Ascending aorta (tissue), 2 donors: ENCODE results near the gene MCUR1. TPM values are rescaled to one million over a fixed set of nuclear protein-coding genes. Genes with fewer than 3 reads are reported as not detected.

Source experiments
- DNase-seq, 2 donors: peaks; one replicate each; pipeline ENCODE4 v3.0.0-alpha.2; 2019; ENCODE audit warnings: low spot score in 2 of 2
- H3K27ac ChIP-seq, 2 donors: fragments of 200-600 bp; sonication (generic); one replicate each; pipeline ENCODE4 v1.5.1; 2016 to 2017; ENCODE audit warnings: mild to moderate bottlenecking in 1 of 2
- H3K27me3 ChIP-seq: fragments of 200-600 bp; sonication (generic); one replicate; pipeline ENCODE4 v1.5.1; 2017
- H3K36me3 ChIP-seq, 2 donors: fragments of 200-600 bp; sonication (generic); one replicate each; pipeline ENCODE4 v1.5.1; 2016
- H3K4me1 ChIP-seq, 2 donors: fragments of 200-600 bp; sonication (generic); one replicate each; pipeline ENCODE4 v1.5.1; 2016 to 2017; ENCODE audit warnings: mild to moderate bottlenecking in 1 of 2
- H3K4me3 ChIP-seq, 2 donors: fragments of 200-600 bp; sonication (generic); one replicate each; pipeline ENCODE4 v1.5.1; 2016 to 2017; ENCODE audit warnings: mild to moderate bottlenecking in 1 of 2
- H3K9me3 ChIP-seq, 2 donors: fragments of 200-600 bp; sonication (generic); one replicate each; pipeline ENCODE4 v1.5.1; 2016
- intact Hi-C: fragments of 100-400 bp; cut with DNase I; formaldehyde crosslinking; loops from one replicate; pipeline ENCODE4 v1.15.1; 2023
- total RNA-seq: library from RNA; depleted of rRNA; stranded (reverse); fragments of >200 nt; gene quantifications from one replicate; pipeline ENCODE4 v1.1.0, GENCODE V29; 2016
- TF ChIP-seq, protein P1 (sequence below), 3 experiments: fragments of 200-600 bp in 2 of 3; fragments of 450-650 bp in 1 of 3; sonication (generic) in 2 of 3; IDR thresholded peaks; one replicate each; pipeline ENCODE4 v1.5.1; 2016 to 2019; ENCODE audit warnings: antibody characterized with exemption in 3 of 3, mild to moderate bottlenecking in 1 of 3, moderate library complexity in 1 of 3

The MCUR1 gene
- total RNA-seq, 1 donor from 2014 or later, result 2.8 TPM

DNA sequence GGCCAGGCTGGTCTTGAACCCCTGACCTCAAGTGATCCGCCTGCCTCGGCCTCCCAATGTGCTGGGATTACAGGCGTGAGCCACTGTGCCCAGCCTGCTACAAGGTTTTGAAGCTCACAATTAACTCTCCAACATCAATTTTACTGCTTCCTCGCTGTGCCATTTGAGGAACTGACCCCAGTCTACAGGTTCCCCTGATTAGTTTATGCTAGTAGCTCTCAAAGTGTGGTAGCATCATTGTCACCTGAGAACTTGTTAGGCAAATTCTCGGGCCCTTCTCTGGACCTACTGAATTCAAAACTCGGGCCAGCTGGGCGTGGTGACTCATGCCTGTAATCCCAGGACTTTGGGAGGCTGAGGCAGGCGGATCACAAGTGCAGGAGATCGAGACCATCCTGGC, 49.4 kb downstream of the MCUR1 start:
- DNase-seq, result no peak
- Histone ChIP-seq H3K27me3 (no peaks in the 10 kb centered on the region), H3K36me3 (no peaks in the 10 kb centered on the region), H3K4me3 (no peak overlapping the region), H3K27ac (no peak overlapping the region), H3K9me3 (no peaks in the 10 kb centered on the region), H3K4me1 (peaks cover 9 to 45% of the 10 kb centered on the region in 2 donors)
- intact Hi-C loops, result loop anchor here (5.0 to 10.0 kb wide), 2 partner anchors 123 to 350 kb away; no protein-coding TSS in a partner anchor
- TF ChIP-seq, protein P1, sequence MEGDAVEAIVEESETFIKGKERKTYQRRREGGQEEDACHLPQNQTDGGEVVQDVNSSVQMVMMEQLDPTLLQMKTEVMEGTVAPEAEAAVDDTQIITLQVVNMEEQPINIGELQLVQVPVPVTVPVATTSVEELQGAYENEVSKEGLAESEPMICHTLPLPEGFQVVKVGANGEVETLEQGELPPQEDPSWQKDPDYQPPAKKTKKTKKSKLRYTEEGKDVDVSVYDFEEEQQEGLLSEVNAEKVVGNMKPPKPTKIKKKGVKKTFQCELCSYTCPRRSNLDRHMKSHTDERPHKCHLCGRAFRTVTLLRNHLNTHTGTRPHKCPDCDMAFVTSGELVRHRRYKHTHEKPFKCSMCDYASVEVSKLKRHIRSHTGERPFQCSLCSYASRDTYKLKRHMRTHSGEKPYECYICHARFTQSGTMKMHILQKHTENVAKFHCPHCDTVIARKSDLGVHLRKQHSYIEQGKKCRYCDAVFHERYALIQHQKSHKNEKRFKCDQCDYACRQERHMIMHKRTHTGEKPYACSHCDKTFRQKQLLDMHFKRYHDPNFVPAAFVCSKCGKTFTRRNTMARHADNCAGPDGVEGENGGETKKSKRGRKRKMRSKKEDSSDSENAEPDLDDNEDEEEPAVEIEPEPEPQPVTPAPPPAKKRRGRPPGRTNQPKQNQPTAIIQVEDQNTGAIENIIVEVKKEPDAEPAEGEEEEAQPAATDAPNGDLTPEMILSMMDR (IDR thresholded peaks at IDR 0.05), result no peak

DNA sequence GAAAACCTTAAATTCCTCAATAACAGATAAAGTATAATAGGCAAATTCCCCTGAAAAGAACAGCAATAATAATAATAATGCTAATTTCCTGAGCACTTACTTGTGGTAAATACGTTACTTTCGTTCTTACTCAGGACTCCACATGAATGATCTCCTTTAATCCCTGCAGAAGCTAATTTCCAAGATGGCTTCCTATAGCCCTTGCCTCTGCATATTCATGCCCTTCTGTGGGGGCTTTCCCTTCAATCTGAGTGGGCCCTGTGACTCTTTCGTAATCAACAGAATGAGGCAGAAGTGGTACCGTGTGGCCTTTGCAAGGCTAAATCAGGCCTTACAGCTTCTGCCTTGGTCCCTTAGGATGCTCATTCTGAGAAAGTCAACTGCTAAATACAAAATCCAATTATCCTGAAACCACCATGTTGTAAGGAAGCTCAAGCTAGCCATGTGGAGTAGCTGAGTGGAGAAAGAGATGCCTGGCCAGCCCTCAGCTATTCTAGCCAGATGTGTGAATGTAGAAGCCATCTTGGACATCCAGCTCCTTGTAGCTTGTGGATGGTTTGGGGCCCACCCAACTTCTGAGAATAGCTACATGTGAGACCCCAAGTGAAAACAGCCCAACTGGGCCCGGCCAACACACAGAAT, 50.5 kb downstream of the MCUR1 start:
- peaks cover 9 to 45% of the 10 kb centered on the region in 2 donors for H3K4me1 ChIP-seq
- no peaks in the 10 kb centered on the region for H3K27me3 ChIP-seq
- intact Hi-C loops, result loop anchor here (5.0 to 10.0 kb wide), 2 partner anchors 122 to 349 kb away; no protein-coding TSS in a partner anchor
- DNase-seq, result no peak
- H3K9me3 ChIP-seq, result no peaks in the 10 kb centered on the region
- peak overlapping the region in 1 of 2 donors; percentile 83 for H3K27ac ChIP-seq
- H3K36me3 ChIP-seq, result no peaks in the 10 kb centered on the region
- TF ChIP-seq, protein P1 (IDR thresholded peaks at IDR 0.05), result no peak
- no peak overlapping the region for H3K4me3 ChIP-seq

DNA sequence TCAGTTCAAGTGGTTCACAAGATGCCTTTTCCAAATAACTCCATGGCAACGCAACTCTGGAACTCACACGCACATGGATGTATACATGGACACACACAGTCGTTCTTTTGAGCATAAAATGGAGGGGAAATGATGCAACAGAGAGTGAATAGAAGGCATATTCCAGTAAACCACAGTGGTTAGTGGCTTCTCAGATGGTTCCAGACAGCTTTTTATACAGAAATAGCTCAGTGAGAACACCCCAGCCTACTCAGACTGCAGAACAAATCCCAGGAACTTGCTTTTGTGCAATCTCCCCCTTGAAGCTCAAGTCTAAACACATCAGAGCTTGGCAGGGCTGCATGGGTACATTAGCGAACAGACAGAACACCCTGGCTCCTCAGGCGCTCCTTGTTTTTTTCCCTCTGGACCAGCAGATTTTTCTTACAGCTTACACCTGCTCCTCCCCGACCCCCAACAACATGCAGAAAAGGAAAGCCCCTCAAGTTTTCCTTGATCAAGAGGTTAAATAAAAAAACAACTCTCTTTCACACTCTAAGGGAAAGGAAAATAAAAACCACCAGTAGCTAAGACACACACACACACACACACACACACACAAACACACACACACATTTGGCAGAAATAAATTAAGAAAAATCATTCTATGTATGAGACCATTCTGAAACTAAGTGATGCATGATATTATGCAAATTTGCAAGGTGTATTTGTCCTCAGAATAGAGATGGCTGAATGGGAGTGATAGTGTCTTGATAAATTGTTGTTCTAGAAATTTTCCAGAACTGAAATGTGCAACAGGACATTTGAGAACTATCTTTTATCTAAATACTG, 51.5 kb downstream of the MCUR1 start:
- Histone ChIP-seq H3K4me1 (peaks cover 9 to 42% of the 10 kb centered on the region in 2 donors), H3K27ac (peak overlapping the region; percentile 57 to 83), H3K36me3 (no peaks in the 10 kb centered on the region), H3K4me3 (no peak overlapping the region), H3K9me3 (no peaks in the 10 kb centered on the region), H3K27me3 (no peaks in the 10 kb centered on the region)
- TF ChIP-seq, protein P1 (IDR thresholded peaks at IDR 0.05), result no peak
- intact Hi-C loops, result loop anchor here (5.0 to 10.0 kb wide), 2 partner anchors 121 to 348 kb away; no protein-coding TSS in a partner anchor
- DNase-seq, result peak; percentile 35 to 87

- Histone ChIP-seq H3K27ac (peak overlapping the region; percentile 66 to 83), H3K27me3 (no peaks in the 10 kb centered on the region), H3K36me3 (no peaks in the 10 kb centered on the region), H3K9me3 (no peaks in the 10 kb centered on the region), H3K4me3 (no peak overlapping the region), H3K4me1 (peaks cover 9 to 38% of the 10 kb centered on the region in 2 donors)
- no peak for DNase-seq
- intact Hi-C loops, result loop anchor here (1.0 to 10.0 kb wide), 3 partner anchors 49 to 347 kb away; no protein-coding TSS in a partner anchor
- TF ChIP-seq, protein P1 (IDR thresholded peaks at IDR 0.05), result no peak
Observed at GRCh38 chr6:13761361-13762036, 52.9 kb downstream of the MCUR1 start.
